ENCODE data around the gene KIF18A.
"Not testable (repeated sequence)": the region's sequence is repeated elsewhere in the genome, so short reads cannot be mapped to it uniquely, and the experiment has no call there.

Gene KIF18A

GRCh38 chr11:28140689-28141455, 32.9 kb upstream of the KIF18A start:
- no peak for DNase-seq
- WGBS (ENCODE audit: insufficient coverage) = 99% methylated on average over 7 of the region's 9 CpGs
- CTCF ChIA-PET = no interaction called here

GRCh38 chr11:28139841-28140415, 32.0 kb upstream of the KIF18A start:
- Histone ChIP-seq H3K36me3 (ENCODE audit: control insufficient read depth in 4 of 4, insufficient read depth in 4 of 4, low read length in 3 of 4) (peaks cover 3 to 16% (median 9%) of the 10 kb centered on the region in 4 experiments), H3K27ac (ENCODE audit: insufficient read depth in 1 of 2, low read depth in 1 of 2, low read length in 2 of 2, poor library complexity in 1 of 2, severe bottlenecking in 2 of 2) (no peak overlapping the region), H3K4me3 (ENCODE audit: control insufficient read depth in 1 of 7, extremely low read depth in 1 of 7, insufficient read depth in 4 of 7, low read depth in 2 of 7, low read length in 6 of 7) (no peak overlapping the region), H3K27me3 (replicated peaks in 2 of 5; ENCODE audit: control insufficient read depth in 4 of 5, insufficient read depth in 5 of 5, low read length in 4 of 5) (no peaks in the 10 kb centered on the region), H3K4me1 (ENCODE audit: control extremely low read depth in 1 of 4, control insufficient read depth in 4 of 4, insufficient read depth in 4 of 4, low read length in 3 of 4) (no peaks in the 10 kb centered on the region), H3K9me3 (ENCODE audit: control extremely low read depth in 1 of 5, control insufficient read depth in 4 of 5, insufficient read depth in 2 of 5, low read depth in 1 of 5, low read length in 4 of 5) (peaks cover 4 to 44% (median 22%) of the 10 kb centered on the region in 5 experiments)
- POLR2A ChIA-PET = no interaction called here
- CTCF ChIA-PET = no interaction called here
- DNase-seq = no peak
- 100% methylated on average over 3 of the region's 5 CpGs for WGBS (ENCODE audit: insufficient coverage)

More at GRCh38 chr11:28140689-28141455, 32.9 kb upstream of the KIF18A start:
- POLR2A ChIA-PET = no interaction called here
- Histone ChIP-seq H3K4me1 (ENCODE audit: control extremely low read depth in 1 of 4, control insufficient read depth in 4 of 4, insufficient read depth in 4 of 4, low read length in 3 of 4) (no peaks in the 10 kb centered on the region), H3K4me3 (ENCODE audit: control insufficient read depth in 1 of 7, extremely low read depth in 1 of 7, insufficient read depth in 4 of 7, low read depth in 2 of 7, low read length in 6 of 7) (no peak overlapping the region), H3K27me3 (replicated peaks in 2 of 5; ENCODE audit: control insufficient read depth in 4 of 5, insufficient read depth in 5 of 5, low read length in 4 of 5) (no peaks in the 10 kb centered on the region), H3K36me3 (ENCODE audit: control insufficient read depth in 4 of 4, insufficient read depth in 4 of 4, low read length in 3 of 4) (peaks cover 2 to 12% (median 7%) of the 10 kb centered on the region in 4 experiments), H3K27ac (ENCODE audit: insufficient read depth in 1 of 2, low read depth in 1 of 2, low read length in 2 of 2, poor library complexity in 1 of 2, severe bottlenecking in 2 of 2) (no peak overlapping the region), H3K9me3 (ENCODE audit: control extremely low read depth in 1 of 5, control insufficient read depth in 4 of 5, insufficient read depth in 2 of 5, low read depth in 1 of 5, low read length in 4 of 5) (peaks cover 2 to 38% (median 20%) of the 10 kb centered on the region in 5 experiments)

DNA sequence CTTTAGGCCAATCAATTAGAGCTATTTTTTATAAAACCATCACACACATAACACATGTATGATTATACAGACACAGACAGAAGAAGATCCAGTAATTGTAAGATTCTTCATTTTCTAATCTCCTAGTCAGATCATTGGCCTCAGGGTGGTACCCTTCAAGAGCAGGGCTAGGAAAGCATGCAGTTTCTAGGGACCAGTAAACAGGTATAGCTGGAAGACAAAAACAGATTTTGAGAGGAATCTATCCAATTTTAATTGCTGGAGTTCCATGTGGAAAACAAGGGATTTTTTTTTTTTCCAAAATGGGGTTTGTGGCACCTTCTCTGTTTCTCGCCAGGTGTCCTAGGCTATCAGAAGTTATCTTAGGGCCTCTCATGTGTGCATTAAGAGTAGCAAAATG, 29.9 kb upstream of the KIF18A start:
- Histone ChIP-seq H3K4me1 (ENCODE audit: control extremely low read depth in 1 of 4, control insufficient read depth in 4 of 4, insufficient read depth in 4 of 4, low read length in 3 of 4) (no peaks in the 10 kb centered on the region), H3K36me3 (ENCODE audit: control insufficient read depth in 4 of 4, insufficient read depth in 4 of 4, low read length in 3 of 4) (peaks cover 3 to 26% (median 19%) of the 10 kb centered on the region in 4 experiments), H3K4me3 (ENCODE audit: control insufficient read depth in 1 of 7, extremely low read depth in 1 of 7, insufficient read depth in 4 of 7, low read depth in 2 of 7, low read length in 6 of 7) (no peak overlapping the region), H3K27ac (ENCODE audit: insufficient read depth in 1 of 2, low read depth in 1 of 2, low read length in 2 of 2, poor library complexity in 1 of 2, severe bottlenecking in 2 of 2) (no peak overlapping the region), H3K9me3 (ENCODE audit: control extremely low read depth in 1 of 5, control insufficient read depth in 4 of 5, insufficient read depth in 2 of 5, low read depth in 1 of 5, low read length in 4 of 5) (peaks cover 4 to 53% (median 28%) of the 10 kb centered on the region in 5 experiments), H3K27me3 (replicated peaks in 2 of 5; ENCODE audit: control insufficient read depth in 4 of 5, insufficient read depth in 5 of 5, low read length in 4 of 5) (no peaks in the 10 kb centered on the region)
- ChIA-PET POLR2A (no interaction called here), CTCF (interaction anchor here (0.6 to 1.1 kb wide), 2 partner anchors 63 to 106 kb away, joined by 3 to 5 read pairs; no protein-coding TSS in a partner anchor)
- 100% methylated on average over 1 of the region's 1 CpG for WGBS (ENCODE audit: insufficient coverage)
- DNase-seq = no peak

DNA sequence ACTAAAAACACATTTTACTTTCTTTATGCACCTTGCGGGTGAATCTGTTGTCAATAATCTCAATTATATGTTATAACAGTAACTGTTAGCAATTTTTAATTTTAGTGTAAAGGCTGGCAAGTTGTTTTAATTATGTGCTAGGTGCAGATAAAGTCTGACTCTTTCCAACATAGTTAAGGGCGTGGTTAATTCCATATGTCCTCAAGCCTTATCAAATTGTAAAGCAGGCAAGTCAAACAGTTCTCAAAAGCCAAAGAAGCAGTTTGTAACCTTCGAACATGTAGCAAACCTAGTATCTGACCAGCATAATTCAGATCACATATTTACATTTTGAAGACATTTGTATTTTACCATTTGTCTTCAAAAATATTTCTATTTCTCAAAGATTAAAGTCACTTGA, 29.4 kb upstream of the KIF18A start:
- POLR2A ChIA-PET = no interaction called here
- peaks cover 3 to 26% (median 19%) of the 10 kb centered on the region in 4 experiments for H3K36me3 ChIP-seq (ENCODE audit: control insufficient read depth in 4 of 4, insufficient read depth in 4 of 4, low read length in 3 of 4)
- H3K4me1 ChIP-seq (ENCODE audit: control extremely low read depth in 1 of 4, control insufficient read depth in 4 of 4, insufficient read depth in 4 of 4, low read length in 3 of 4) = no peaks in the 10 kb centered on the region
- CTCF ChIA-PET = interaction anchor here (0.6 kb wide), 1 partner anchor 63 kb away, joined by 5 read pairs; no protein-coding TSS in a partner anchor
- no peaks in the 10 kb centered on the region for H3K27me3 ChIP-seq (replicated peaks in 2 of 5; ENCODE audit: control insufficient read depth in 4 of 5, insufficient read depth in 5 of 5, low read length in 4 of 5)
- H3K27ac ChIP-seq (ENCODE audit: insufficient read depth in 1 of 2, low read depth in 1 of 2, low read length in 2 of 2, poor library complexity in 1 of 2, severe bottlenecking in 2 of 2) = no peak overlapping the region
- peaks cover 4 to 53% (median 28%) of the 10 kb centered on the region in 5 experiments for H3K9me3 ChIP-seq (ENCODE audit: control extremely low read depth in 1 of 5, control insufficient read depth in 4 of 5, insufficient read depth in 2 of 5, low read depth in 1 of 5, low read length in 4 of 5)
- 94% methylated on average over 2 of the region's 3 CpGs for WGBS (ENCODE audit: insufficient coverage)
- no peak for DNase-seq
- H3K4me3 ChIP-seq (ENCODE audit: control insufficient read depth in 1 of 7, extremely low read depth in 1 of 7, insufficient read depth in 4 of 7, low read depth in 2 of 7, low read length in 6 of 7) = no peak overlapping the region

DNA sequence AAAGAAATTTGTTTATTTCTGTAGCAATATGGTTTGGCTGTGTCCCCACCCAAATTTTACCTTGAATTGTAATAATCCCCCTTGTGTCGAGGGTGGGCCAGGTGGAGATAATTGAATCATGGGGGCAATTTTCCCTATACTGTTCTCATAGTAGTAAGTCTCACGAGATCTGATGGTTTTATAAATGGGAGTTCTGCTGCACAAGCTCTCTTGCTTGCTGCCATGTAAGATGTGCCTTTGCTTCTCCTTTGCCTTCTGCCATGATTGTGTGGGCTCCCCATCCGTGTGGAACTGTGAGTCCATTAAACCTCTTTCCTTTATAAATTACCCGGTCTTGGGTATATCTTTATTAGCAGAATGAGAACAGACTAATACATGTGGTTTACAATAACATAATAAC, 28.2 kb upstream of the KIF18A start:
- peaks cover 4 to 53% (median 28%) of the 10 kb centered on the region in 5 experiments for H3K9me3 ChIP-seq (ENCODE audit: control extremely low read depth in 1 of 5, control insufficient read depth in 4 of 5, insufficient read depth in 2 of 5, low read depth in 1 of 5, low read length in 4 of 5)
- DNase-seq; H3K4me3 ChIP-seq (ENCODE audit: control insufficient read depth in 1 of 7, extremely low read depth in 1 of 7, insufficient read depth in 4 of 7, low read depth in 2 of 7, low read length in 6 of 7); H3K27me3 ChIP-seq (replicated peaks in 2 of 5; ENCODE audit: control insufficient read depth in 4 of 5, insufficient read depth in 5 of 5, low read length in 4 of 5); H3K4me1 ChIP-seq (ENCODE audit: control extremely low read depth in 1 of 4, control insufficient read depth in 4 of 4, insufficient read depth in 4 of 4, low read length in 3 of 4); CTCF ChIA-PET; POLR2A ChIA-PET; H3K27ac ChIP-seq (ENCODE audit: insufficient read depth in 1 of 2, low read depth in 1 of 2, low read length in 2 of 2, poor library complexity in 1 of 2, severe bottlenecking in 2 of 2): not testable (repeated sequence)
- peaks cover 3 to 27% (median 19%) of the 10 kb centered on the region in 4 experiments for H3K36me3 ChIP-seq (ENCODE audit: control insufficient read depth in 4 of 4, insufficient read depth in 4 of 4, low read length in 3 of 4)
- WGBS (ENCODE audit: insufficient coverage) = no CpG with 5 or more reads among the region's 4 CpGs

GRCh38 chr11:28133146-28133545, 25.2 kb upstream of the KIF18A start:
- no peak overlapping the region for H3K27ac ChIP-seq (ENCODE audit: insufficient read depth in 1 of 2, low read depth in 1 of 2, low read length in 2 of 2, poor library complexity in 1 of 2, severe bottlenecking in 2 of 2)
- DNase-seq = no peak
- ChIA-PET CTCF (interaction anchor here (1.1 kb wide), 1 partner anchor 10 kb away, joined by 3 read pairs; no protein-coding TSS in a partner anchor), POLR2A (no interaction called here)
- no peaks in the 10 kb centered on the region for H3K4me1 ChIP-seq (ENCODE audit: control extremely low read depth in 1 of 4, control insufficient read depth in 4 of 4, insufficient read depth in 4 of 4, low read length in 3 of 4)
- no peak overlapping the region for H3K4me3 ChIP-seq (ENCODE audit: control insufficient read depth in 1 of 7, extremely low read depth in 1 of 7, insufficient read depth in 4 of 7, low read depth in 2 of 7, low read length in 6 of 7)
- no peaks in the 10 kb centered on the region for H3K27me3 ChIP-seq (replicated peaks in 2 of 5; ENCODE audit: control insufficient read depth in 4 of 5, insufficient read depth in 5 of 5, low read length in 4 of 5)
- H3K36me3 ChIP-seq (ENCODE audit: control insufficient read depth in 4 of 4, insufficient read depth in 4 of 4, low read length in 3 of 4) = peaks cover 2 to 22% (median 15%) of the 10 kb centered on the region in 4 experiments
- peaks cover 2 to 25% (median 12%) of the 10 kb centered on the region in 5 experiments for H3K9me3 ChIP-seq (ENCODE audit: control extremely low read depth in 1 of 5, control insufficient read depth in 4 of 5, insufficient read depth in 2 of 5, low read depth in 1 of 5, low read length in 4 of 5)
- 94% methylated on average over 2 of the region's 3 CpGs for WGBS (ENCODE audit: insufficient coverage)

DNA sequence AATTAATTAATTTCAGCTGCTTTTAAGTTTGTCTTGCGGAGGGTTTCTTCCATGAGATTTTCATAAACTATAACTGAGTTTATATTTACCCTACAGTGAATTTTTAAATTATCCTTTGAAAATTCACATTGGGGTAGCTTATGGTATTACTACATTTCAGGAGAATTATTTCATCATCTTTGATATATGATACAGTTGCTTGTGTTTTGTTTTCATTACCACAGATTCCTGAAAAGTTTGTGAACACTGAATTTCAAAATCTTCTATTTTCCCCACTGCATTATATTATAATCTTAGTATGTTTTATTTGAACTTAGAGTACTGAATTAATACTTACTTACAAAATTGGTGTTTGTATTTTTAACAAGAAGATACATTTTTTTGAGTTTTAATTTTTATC, 24.6 kb upstream of the KIF18A start:
- H3K4me1 ChIP-seq (ENCODE audit: control extremely low read depth in 1 of 4, control insufficient read depth in 4 of 4, insufficient read depth in 4 of 4, low read length in 3 of 4) = no peaks in the 10 kb centered on the region
- no peaks in the 10 kb centered on the region for H3K27me3 ChIP-seq (replicated peaks in 2 of 5; ENCODE audit: control insufficient read depth in 4 of 5, insufficient read depth in 5 of 5, low read length in 4 of 5)
- WGBS (ENCODE audit: insufficient coverage) = no CpG with 5 or more reads among the region's 1 CpG
- H3K9me3 ChIP-seq (ENCODE audit: control extremely low read depth in 1 of 5, control insufficient read depth in 4 of 5, insufficient read depth in 2 of 5, low read depth in 1 of 5, low read length in 4 of 5) = peaks cover 2 to 22% (median 12%) of the 10 kb centered on the region in 5 experiments
- DNase-seq = no peak
- POLR2A ChIA-PET = no interaction called here
- H3K27ac ChIP-seq (ENCODE audit: insufficient read depth in 1 of 2, low read depth in 1 of 2, low read length in 2 of 2, poor library complexity in 1 of 2, severe bottlenecking in 2 of 2) = no peak overlapping the region
- CTCF ChIA-PET = no interaction called here
- H3K4me3 ChIP-seq (ENCODE audit: control insufficient read depth in 1 of 7, extremely low read depth in 1 of 7, insufficient read depth in 4 of 7, low read depth in 2 of 7, low read length in 6 of 7) = no peak overlapping the region
- H3K36me3 ChIP-seq (ENCODE audit: control insufficient read depth in 4 of 4, insufficient read depth in 4 of 4, low read length in 3 of 4) = peaks cover 2 to 22% (median 15%) of the 10 kb centered on the region in 4 experiments
